Endothelial cell of umbilical vein (primary cell): ENCODE data around the gene KDM3A. TPM values are rescaled to one million over a fixed set of nuclear protein-coding genes. Genes with fewer than 3 reads are reported as not detected.

Experiments
- BruUV-seq: library from RNA; stranded (reverse); fragments of 400-500 nt; replicated peaks from 2 replicates; lab custom pipeline; 2021; lab: Mats Ljungman, UMichigan
- CTCF ChIA-PET: fragments of 300-600, 350-600 bp; sonication (Branson Sonifier 250); formaldehyde crosslinking; loops from one replicate; lab custom pipeline; 2021; ENCODE audit warnings: antibody characterized with exemption, inconsistent platforms; lab: Charles Lee
- POLR2A ChIA-PET: fragments of 300-600, 350-600 bp; sonication (Branson Sonifier 250); formaldehyde crosslinking; loops from one replicate; lab custom pipeline; 2021; ENCODE audit warnings: antibody characterized with exemption, inconsistent platforms; lab: Charles Lee
- DNase-seq: peaks from one replicate; pipeline ENCODE4 v3.0.0-alpha.2; 2011; ENCODE audit warnings: low read depth, low spot score
- FAIRE-seq: peaks from 2 replicates; lab custom pipeline; 2011; peaks lifted over from hg19 to GRCh38; lab: Jason Lieb, UNC
- H2AFZ ChIP-seq: 2 replicates; pipeline ENCODE4 v1.6.0; 2012; ENCODE audit warnings: low read depth, low read length, control low read depth, inconsistent platforms
- H3K27ac ChIP-seq: 2 replicates; pipeline ENCODE4 v1.5.1; 2011; ENCODE audit warnings: low read depth, mild to moderate bottlenecking, control low read depth, low read length, moderate library complexity; ENCODE audit not compliant: insufficient read depth
- H3K27me3 ChIP-seq, 2 experiments: 2 replicates each; pipeline versions ENCODE4 v1.6.0 to v1.6.1; 2011; ENCODE audit warnings: low read length in 2 of 2, mixed read lengths in 1 of 2; ENCODE audit not compliant: control insufficient read depth in 2 of 2, insufficient read depth in 2 of 2
- H3K36me3 ChIP-seq, 2 experiments: 2 replicates in 1 of 2; 3 replicates in 1 of 2; pipeline ENCODE4 v1.5.1; 2011; ENCODE audit warnings: low read length in 2 of 2, mild to moderate bottlenecking in 1 of 2, moderate library complexity in 1 of 2; ENCODE audit not compliant: control insufficient read depth in 2 of 2, insufficient read depth in 2 of 2; ENCODE audit errors: extremely low read depth in 1 of 2
- H3K4me1 ChIP-seq: 3 replicates; pipeline ENCODE4 v1.5.1; 2011; ENCODE audit warnings: mild to moderate bottlenecking, low read length; ENCODE audit not compliant: control insufficient read depth, insufficient read depth; ENCODE audit errors: extremely low read depth
- H3K4me2 ChIP-seq: 2 replicates; pipeline ENCODE4 v1.6.1; 2011; ENCODE audit warnings: low read length, control low read depth, mixed read lengths; ENCODE audit not compliant: insufficient read depth
- H3K4me3 ChIP-seq, 3 experiments: fragments of 200-600 bp in 1 of 3; sonication (generic), shearing (Covaris generic) in 1 of 3; replicated peaks in 1 of 3; 2 replicates each; pipeline ENCODE4 v1.5.1; 2011 to 2016; ENCODE audit warnings: control low read depth in 3 of 3, low read length in 3 of 3, mild to moderate bottlenecking in 2 of 3, inconsistent platforms in 1 of 3, low read depth in 1 of 3, moderate library complexity in 1 of 3; ENCODE audit not compliant: insufficient read depth in 1 of 3
- H3K79me2 ChIP-seq: 2 replicates; pipeline ENCODE4 v1.6.0; 2012; ENCODE audit warnings: low read length, inconsistent platforms; ENCODE audit not compliant: control insufficient read depth, insufficient read depth
- H3K9ac ChIP-seq: replicated peaks from 2 replicates; pipeline ENCODE3; 2011; ENCODE audit warnings: low read length, control low read depth; ENCODE audit not compliant: insufficient read depth; ENCODE audit errors: extremely low read depth
- H3K9me1 ChIP-seq: replicated peaks from 3 replicates; pipeline ENCODE4 v1.6.0; 2011; ENCODE audit warnings: mild to moderate bottlenecking, low read length; ENCODE audit not compliant: control insufficient read depth, insufficient read depth; ENCODE audit errors: extremely low read depth
- H3K9me3 ChIP-seq: replicated peaks from 2 replicates; pipeline ENCODE4 v1.5.1; 2012; ENCODE audit warnings: low read length, inconsistent platforms; ENCODE audit not compliant: control insufficient read depth, insufficient read depth
- H4K20me1 ChIP-seq: replicated peaks from 2 replicates; pipeline ENCODE3; 2011; ENCODE audit warnings: mild to moderate bottlenecking, low read length; ENCODE audit not compliant: control insufficient read depth, insufficient read depth; ENCODE audit errors: extremely low read depth
- EZH2 ChIP-seq: IDR thresholded peaks from 2 replicates; pipeline ENCODE4 v1.6.1; 2012; ENCODE audit warnings: borderline replicate concordance, low read depth, mild to moderate bottlenecking, moderate library complexity, low read length, inconsistent platforms; ENCODE audit not compliant: severe bottlenecking
- FOS ChIP-seq: IDR thresholded peaks from 2 replicates; pipeline ENCODE4 v1.6.1; 2011; ENCODE audit warnings: mild to moderate bottlenecking, low read length, moderate library complexity, borderline replicate concordance; ENCODE audit not compliant: insufficient read depth
- GATA2 ChIP-seq: IDR thresholded peaks from 2 replicates; pipeline ENCODE4 v1.7.0; 2011; ENCODE audit warnings: low read depth, mild to moderate bottlenecking, moderate library complexity, mixed read lengths, low read length; ENCODE audit not compliant: insufficient read length, insufficient read depth
- JUN ChIP-seq: IDR thresholded peaks from 2 replicates; pipeline ENCODE4 v1.6.1; 2011; ENCODE audit warnings: borderline replicate concordance, low read depth; ENCODE audit not compliant: insufficient read length, insufficient read depth
- MAX ChIP-seq: IDR thresholded peaks from 2 replicates; pipeline ENCODE4 v1.6.1; 2011; ENCODE audit not compliant: insufficient read depth, insufficient read length
- MYC ChIP-seq: IDR thresholded peaks from one replicate; pipeline ENCODE4 v1.6.1; 2011; ENCODE audit warnings: mild to moderate bottlenecking, low read depth, low read length
- POLR2A ChIP-seq: IDR thresholded peaks from 2 replicates; pipeline ENCODE4 v1.6.1; 2012; ENCODE audit warnings: low read depth, mild to moderate bottlenecking, control low read depth, low read length
- POLR2AphosphoS5 ChIP-seq: IDR thresholded peaks from 2 replicates; pipeline ENCODE4 v1.6.1; 2012; ENCODE audit warnings: low read depth, mild to moderate bottlenecking, control low read depth, low read length, moderate library complexity; ENCODE audit not compliant: insufficient read depth
- dilution Hi-C: fragments of 300-500 bp; cut with MboI; formaldehyde crosslinking; loops from one replicate; pipeline ENCODE4 v1.15.0; 2019; ENCODE audit warnings: low sequenced_read_pairs; ENCODE audit not compliant: extremely low pct_ligation_motif_present
- intact Hi-C: fragments of 100-400 bp; cut with micrococcal nuclease; formaldehyde crosslinking; loops from one replicate; pipeline ENCODE4 v1.10.0; 2022
- polyA plus RNA-seq, 4 experiments: library from polyadenylated mRNA; depleted of rRNA in 3 of 4; stranded (reverse) in 3 of 4; unstranded in 1 of 4; fragments of >200 nt; gene quantifications; 2 replicates each; pipeline versions ENCODE4 v1.2.1 to v1.2.3, GENCODE V29; 2011 to 2012; ENCODE audit warnings: missing spikeins in 1 of 4
- total RNA-seq: library from RNA; stranded (reverse); gene quantifications from 2 replicates; pipeline ENCODE4 v1.2.3, GENCODE V29; 2021
- TF ChIP-seq, protein P1 (sequence below), 2 donors: IDR thresholded peaks; 1 replicate in 1 of 2; 2 replicates in 1 of 2; pipeline ENCODE4 v1.5.1; 2011; ENCODE audit warnings: low read length in 2 of 2, mild to moderate bottlenecking in 2 of 2, moderate library complexity in 2 of 2, control low read depth in 1 of 2, inconsistent platforms in 1 of 2, low read depth in 1 of 2; ENCODE audit not compliant: insufficient read depth in 1 of 2; ENCODE audit errors: extremely low read depth in 1 of 2

Gene KDM3A
- total and polyA plus RNA-seq, 2 donors (not counting 3 experiments of a cell fraction or from before 2014, with no cell fraction given) = 13.5 to 29.5 TPM

GRCh38 chr2:86441392-86441881 is 266 bp downstream of the KDM3A start:
- dilution Hi-C loops = no loop called here

More at GRCh38 chr2:86441392-86441881, 266 bp downstream of the KDM3A start:
- Histone ChIP-seq H2AFZ (no peak overlapping the region), H3K4me3 (peak overlapping the region; percentile 40 to 99 (median 44)), H3K9ac (peak overlapping the region; percentile 69), H3K27ac (peak overlapping the region; percentile 99), H4K20me1 (no peaks in the 10 kb centered on the region), H3K4me2 (no peak overlapping the region), H3K4me1 (peaks cover 8% of the 10 kb centered on the region), H3K9me1 (no peaks in the 10 kb centered on the region), H3K9me3 (no peaks in the 10 kb centered on the region), H3K27me3 (no peaks in the 10 kb centered on the region), H3K36me3 (no peaks in the 10 kb centered on the region), H3K79me2 (peaks cover 30% of the 10 kb centered on the region)
- DNase-seq (no peak), FAIRE-seq (no peak)
- POLR2A ChIA-PET = interaction anchor here (0.6 to 1.8 kb wide), 10 partner anchors 13 to 229 kb away, joined by 3 to 11 read pairs (median 4); no protein-coding TSS in a partner anchor
- CTCF ChIA-PET = interaction anchor here (0.8 to 2.6 kb wide), 6 partner anchors 13 to 306 kb away, joined by 3 to 14 read pairs (median 6); partner anchors contain the start of gene CHMP3
- TF ChIP-seq MAX (peak; percentile 1), EZH2 (no peak), MYC (no peak), FOS (no peak), POLR2AphosphoS5 (peak; percentile 64), GATA2 (no peak), JUN (no peak), POLR2A (peak; percentile 79)
- TF ChIP-seq, protein P1, sequence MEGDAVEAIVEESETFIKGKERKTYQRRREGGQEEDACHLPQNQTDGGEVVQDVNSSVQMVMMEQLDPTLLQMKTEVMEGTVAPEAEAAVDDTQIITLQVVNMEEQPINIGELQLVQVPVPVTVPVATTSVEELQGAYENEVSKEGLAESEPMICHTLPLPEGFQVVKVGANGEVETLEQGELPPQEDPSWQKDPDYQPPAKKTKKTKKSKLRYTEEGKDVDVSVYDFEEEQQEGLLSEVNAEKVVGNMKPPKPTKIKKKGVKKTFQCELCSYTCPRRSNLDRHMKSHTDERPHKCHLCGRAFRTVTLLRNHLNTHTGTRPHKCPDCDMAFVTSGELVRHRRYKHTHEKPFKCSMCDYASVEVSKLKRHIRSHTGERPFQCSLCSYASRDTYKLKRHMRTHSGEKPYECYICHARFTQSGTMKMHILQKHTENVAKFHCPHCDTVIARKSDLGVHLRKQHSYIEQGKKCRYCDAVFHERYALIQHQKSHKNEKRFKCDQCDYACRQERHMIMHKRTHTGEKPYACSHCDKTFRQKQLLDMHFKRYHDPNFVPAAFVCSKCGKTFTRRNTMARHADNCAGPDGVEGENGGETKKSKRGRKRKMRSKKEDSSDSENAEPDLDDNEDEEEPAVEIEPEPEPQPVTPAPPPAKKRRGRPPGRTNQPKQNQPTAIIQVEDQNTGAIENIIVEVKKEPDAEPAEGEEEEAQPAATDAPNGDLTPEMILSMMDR (IDR thresholded peaks at IDR 0.05; ENCODE audit: extremely low read depth in 1 of 2, insufficient read depth in 1 of 2, low read depth in 1 of 2, low read length in 2 of 2) = no peak
- BruUV-seq = no TSS peak
- intact Hi-C loops = loop anchor here (1.0 to 2.0 kb wide), 5 partner anchors 45 to 242 kb away; partner anchors contain the start of genes CHMP3, MRPL35 and RNF103
